ENCODE measurements around the gene RUSF1.
"Not testable (repeated sequence)": the region's sequence is repeated elsewhere in the genome, so short reads cannot be mapped to it uniquely, and the experiment has no call there.

RUSF1 gene

DNA sequence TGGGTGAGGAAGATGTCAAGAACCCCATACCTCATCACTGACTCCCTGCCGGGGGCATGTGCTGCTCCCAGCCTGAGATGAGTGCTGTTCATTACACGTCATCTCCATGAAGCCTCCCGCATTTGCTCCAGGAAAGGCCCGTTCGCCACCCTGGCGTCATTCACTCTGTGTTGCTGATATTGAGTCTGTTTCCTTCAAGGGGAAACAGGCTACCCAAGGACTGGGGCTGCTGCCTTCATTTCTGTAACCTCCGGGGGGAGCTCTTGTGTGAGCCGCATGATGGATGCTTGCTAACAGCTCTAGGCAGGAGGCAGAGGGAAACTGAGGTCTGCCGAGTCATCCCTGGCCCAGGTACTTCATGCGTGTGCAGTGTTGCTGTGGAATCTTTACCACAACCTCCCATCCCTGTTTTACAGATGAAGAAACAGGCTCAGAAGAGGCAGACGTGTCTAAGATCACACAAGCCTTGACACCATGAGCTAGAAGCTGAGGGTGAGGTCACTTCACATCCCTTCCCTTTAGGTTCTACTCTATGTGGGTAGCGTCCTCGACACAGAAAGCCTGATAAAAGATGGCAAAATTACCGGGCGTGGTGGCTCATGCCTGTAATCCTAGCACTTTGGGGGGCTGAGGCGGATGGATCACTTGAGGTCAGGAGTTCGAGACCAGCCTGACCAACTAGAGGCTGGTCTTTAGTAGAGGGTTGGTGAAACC is 52.4 kb downstream of the RUSF1 start:
- no peak overlapping the region for H3K4me3 ChIP-seq (ENCODE audit: low read depth in 1 of 2, low read length in 1 of 2)
- TF ChIP-seq, protein P1, sequence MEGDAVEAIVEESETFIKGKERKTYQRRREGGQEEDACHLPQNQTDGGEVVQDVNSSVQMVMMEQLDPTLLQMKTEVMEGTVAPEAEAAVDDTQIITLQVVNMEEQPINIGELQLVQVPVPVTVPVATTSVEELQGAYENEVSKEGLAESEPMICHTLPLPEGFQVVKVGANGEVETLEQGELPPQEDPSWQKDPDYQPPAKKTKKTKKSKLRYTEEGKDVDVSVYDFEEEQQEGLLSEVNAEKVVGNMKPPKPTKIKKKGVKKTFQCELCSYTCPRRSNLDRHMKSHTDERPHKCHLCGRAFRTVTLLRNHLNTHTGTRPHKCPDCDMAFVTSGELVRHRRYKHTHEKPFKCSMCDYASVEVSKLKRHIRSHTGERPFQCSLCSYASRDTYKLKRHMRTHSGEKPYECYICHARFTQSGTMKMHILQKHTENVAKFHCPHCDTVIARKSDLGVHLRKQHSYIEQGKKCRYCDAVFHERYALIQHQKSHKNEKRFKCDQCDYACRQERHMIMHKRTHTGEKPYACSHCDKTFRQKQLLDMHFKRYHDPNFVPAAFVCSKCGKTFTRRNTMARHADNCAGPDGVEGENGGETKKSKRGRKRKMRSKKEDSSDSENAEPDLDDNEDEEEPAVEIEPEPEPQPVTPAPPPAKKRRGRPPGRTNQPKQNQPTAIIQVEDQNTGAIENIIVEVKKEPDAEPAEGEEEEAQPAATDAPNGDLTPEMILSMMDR (IDR thresholded peaks at IDR 0.05) = no peak
- no peak overlapping the region for H3K27ac ChIP-seq
- H3K36me3 ChIP-seq = no peaks in the 10 kb centered on the region
- peaks cover 39 to 52% of the 10 kb centered on the region in 2 experiments for H3K4me1 ChIP-seq (ENCODE audit: control insufficient read depth in 1 of 2, insufficient read depth in 1 of 2, low read depth in 1 of 2, low read length in 1 of 2)
- H3K27me3 ChIP-seq = no peaks in the 10 kb centered on the region
- no peaks in the 10 kb centered on the region for H3K9me3 ChIP-seq

DNA sequence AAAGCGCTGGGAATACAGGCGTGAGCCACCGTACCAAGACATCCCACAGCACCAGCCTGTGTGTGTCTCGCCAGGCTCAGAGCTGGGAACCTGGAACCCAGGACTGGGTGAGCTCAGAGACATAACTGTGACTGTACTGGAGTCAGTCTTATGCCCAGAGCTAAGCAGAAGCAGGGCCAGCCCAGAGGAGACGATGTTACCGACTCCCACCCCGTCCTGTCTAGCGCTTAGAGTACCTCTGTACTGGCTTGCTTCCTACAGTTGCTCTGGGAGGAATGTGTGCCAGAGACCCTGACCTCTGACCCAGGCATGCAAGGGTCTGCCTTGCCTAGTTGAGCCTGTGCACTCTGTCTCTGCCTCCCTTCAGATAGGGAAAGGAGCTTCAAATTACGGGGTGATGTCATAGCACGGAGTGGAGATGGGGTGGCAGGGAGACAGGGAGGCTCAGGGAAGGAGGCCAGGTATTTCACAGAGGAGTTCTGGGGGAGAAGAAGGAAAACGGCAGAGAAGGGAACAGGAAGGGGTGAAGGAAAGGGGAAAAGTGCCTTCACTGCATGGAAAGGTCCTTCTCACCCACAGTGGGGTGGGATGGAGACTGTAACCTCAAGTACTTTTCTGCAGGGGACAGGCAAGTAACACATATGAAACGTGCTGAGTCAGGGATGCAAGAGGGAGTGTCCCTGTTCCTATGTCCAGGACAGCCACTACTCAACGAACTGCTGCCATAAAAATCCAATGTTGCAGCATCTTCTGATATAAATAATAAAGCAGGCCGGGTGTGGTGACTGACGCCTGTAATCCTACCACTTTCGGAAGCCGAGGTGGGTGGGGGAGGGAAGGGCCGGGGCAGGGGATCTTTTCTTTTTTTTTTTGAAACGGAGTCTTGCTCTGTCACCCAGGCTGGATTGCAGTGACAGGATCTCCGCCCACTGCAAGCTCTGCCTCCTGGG is 54.7 kb downstream of the RUSF1 start:
- Histone ChIP-seq H3K36me3 (no peaks in the 10 kb centered on the region), H3K4me3 (ENCODE audit: low read depth in 1 of 2, low read length in 1 of 2) (peak overlapping the region in 1 of 2 experiments; percentile 32), H3K27ac (peak overlapping the region; percentile 51), H3K9me3 (no peaks in the 10 kb centered on the region), H3K4me1 (ENCODE audit: control insufficient read depth in 1 of 2, insufficient read depth in 1 of 2, low read depth in 1 of 2, low read length in 1 of 2) (peaks cover 26 to 37% of the 10 kb centered on the region in 2 experiments), H3K27me3 (no peaks in the 10 kb centered on the region)
- TF ChIP-seq, protein P1 (IDR thresholded peaks at IDR 0.05) = no peak

DNA sequence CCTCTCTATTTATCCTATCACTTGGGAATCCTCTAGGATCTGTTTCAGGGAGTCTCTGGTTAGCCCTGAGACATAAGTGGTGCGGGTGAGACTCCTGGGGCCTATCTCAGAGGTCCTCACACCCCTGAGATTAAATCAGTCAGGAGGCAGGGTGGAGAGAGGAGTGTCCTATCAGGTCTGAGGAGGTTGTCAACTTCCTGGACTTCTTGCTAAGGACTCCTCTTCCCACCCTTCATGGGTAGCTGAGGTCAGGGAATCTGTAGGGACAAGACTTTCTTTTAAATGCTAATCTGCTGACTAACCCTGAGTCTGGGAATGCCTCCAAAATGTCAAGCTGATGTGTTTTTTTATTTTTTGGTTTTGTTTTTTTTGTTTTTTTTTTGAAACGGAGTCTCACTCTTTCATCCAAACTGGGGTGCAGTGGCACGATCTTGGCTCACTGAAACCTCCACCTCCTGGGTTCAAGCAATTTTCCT is 55.5 kb downstream of the RUSF1 start:
- Histone ChIP-seq H3K4me1 (ENCODE audit: control insufficient read depth in 1 of 2, insufficient read depth in 1 of 2, low read depth in 1 of 2, low read length in 1 of 2) (peaks cover 17 to 29% of the 10 kb centered on the region in 2 experiments), H3K4me3 (ENCODE audit: low read depth in 1 of 2, low read length in 1 of 2) (no peak overlapping the region), H3K27me3 (no peaks in the 10 kb centered on the region), H3K27ac (no peak overlapping the region), H3K36me3 (no peaks in the 10 kb centered on the region), H3K9me3 (no peaks in the 10 kb centered on the region)
- TF ChIP-seq, protein P1 (IDR thresholded peaks at IDR 0.05) = no peak

DNA sequence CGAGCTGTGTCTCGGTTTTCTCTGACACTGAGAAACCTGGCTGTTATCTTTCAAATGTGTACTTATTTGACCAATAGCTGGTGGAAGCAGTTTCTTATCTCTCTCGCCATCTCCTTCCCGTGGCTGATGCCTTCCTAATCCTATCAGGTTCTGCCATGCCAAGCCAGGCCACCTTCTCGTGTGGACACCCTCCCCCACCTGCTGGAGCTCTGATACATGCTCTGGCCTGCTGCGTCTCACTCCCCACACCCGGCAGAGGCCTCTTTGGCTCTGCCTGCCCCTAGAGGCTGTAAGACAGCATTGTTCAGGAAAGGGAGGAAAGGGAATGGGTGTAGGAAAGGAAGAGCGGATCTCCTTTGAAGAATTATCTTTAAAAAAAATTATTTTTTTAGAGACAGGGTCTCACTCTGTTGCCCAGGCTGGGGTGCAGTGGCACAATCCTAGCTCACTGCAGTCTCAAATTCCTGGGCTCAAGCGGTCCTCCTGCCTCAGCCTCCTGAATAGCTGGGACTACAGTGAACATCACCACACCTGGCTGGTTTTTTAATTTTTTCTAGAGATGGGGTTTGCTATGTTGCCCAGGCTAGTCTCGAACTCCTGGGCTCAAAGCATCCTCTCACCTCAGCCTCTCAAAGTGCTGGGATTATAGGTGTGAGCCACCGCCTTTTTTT is 56.4 kb downstream of the RUSF1 start:
- peaks cover 9 to 20% of the 10 kb centered on the region in 2 experiments for H3K4me1 ChIP-seq (ENCODE audit: control insufficient read depth in 1 of 2, insufficient read depth in 1 of 2, low read depth in 1 of 2, low read length in 1 of 2)
- TF ChIP-seq, protein P1 (IDR thresholded peaks at IDR 0.05) = no peak

DNA sequence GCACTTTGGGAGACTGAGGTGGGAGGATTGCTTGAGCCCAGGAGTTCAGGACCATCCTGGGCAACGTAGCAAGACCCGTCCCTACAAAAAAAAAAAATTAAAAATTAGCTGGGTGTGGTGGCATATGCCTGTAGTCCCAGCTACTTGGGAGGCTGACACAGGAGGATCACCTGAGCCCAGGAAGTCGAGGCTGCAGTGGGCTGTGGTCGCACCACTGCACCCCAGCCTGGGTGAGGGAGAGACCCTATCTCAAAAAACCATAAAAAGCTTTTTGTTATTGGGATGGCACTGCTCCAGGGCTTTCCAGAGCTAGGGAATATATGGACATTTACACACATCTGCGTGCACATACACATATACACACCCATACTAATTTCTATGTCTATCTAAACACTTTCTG is 57.0 kb downstream of the RUSF1 start:
- TF ChIP-seq, protein P1 (IDR thresholded peaks at IDR 0.05) = no peak
- Histone ChIP-seq H3K27ac (no peak overlapping the region), H3K9me3 (no peaks in the 10 kb centered on the region), H3K4me3 (ENCODE audit: low read depth in 1 of 2, low read length in 1 of 2) (no peak overlapping the region), H3K27me3 (no peaks in the 10 kb centered on the region), H3K4me1 (ENCODE audit: control insufficient read depth in 1 of 2, insufficient read depth in 1 of 2, low read depth in 1 of 2, low read length in 1 of 2) (peaks cover 5 to 20% of the 10 kb centered on the region in 2 experiments), H3K36me3 (no peaks in the 10 kb centered on the region)

More for the DNA sequence above, 56.4 kb downstream of the RUSF1 start:
- Histone ChIP-seq H3K27ac (no peak overlapping the region), H3K27me3 (no peaks in the 10 kb centered on the region), H3K4me3 (ENCODE audit: low read depth in 1 of 2, low read length in 1 of 2) (no peak overlapping the region), H3K9me3 (no peaks in the 10 kb centered on the region), H3K36me3 (no peaks in the 10 kb centered on the region)

DNA sequence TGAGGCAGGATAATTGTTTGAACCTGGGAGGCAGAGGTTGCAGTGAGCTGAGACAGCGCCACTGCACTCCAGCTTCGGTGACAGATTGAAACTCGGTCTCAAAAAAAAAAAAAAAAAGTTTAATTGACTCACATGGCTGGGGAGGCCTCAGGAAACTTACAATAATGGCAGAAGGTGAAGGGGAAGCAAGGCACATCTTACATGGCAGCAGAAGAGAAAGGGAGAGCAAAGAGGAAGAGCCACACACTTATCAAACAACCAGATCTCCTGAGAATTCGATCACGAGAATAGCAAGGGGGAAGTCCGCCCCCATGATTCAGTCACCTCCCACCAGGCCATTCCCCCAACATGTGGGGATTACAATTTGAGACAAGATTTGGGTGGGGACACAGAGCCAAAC is 62.3 kb downstream of the RUSF1 start:
- Histone ChIP-seq H3K4me1 (ENCODE audit: control insufficient read depth in 1 of 2, insufficient read depth in 1 of 2, low read depth in 1 of 2, low read length in 1 of 2) (peaks cover 7 to 10% of the 10 kb centered on the region in 2 experiments), H3K27me3 (peaks cover 10% of the 10 kb centered on the region)
- H3K36me3 ChIP-seq; H3K27ac ChIP-seq; H3K9me3 ChIP-seq; H3K4me3 ChIP-seq (ENCODE audit: low read depth in 1 of 2, low read length in 1 of 2): not testable (repeated sequence)

Data from neutrophil (primary cell).